Hepatocyte (in vitro differentiated cells): ENCODE data around the gene PRKCA. TPM values are rescaled to one million over a fixed set of nuclear protein-coding genes. Genes with fewer than 3 reads are reported as not detected.

Experiments used
- DNase-seq: peaks from one replicate; pipeline ENCODE4 v3.0.0-alpha.2; 2016; ENCODE audit warnings: low spot score
- H2AFZ ChIP-seq: fragments of 200-600 bp; sonication (generic); 2 replicates; pipeline ENCODE4 v1.6.0; 2016; ENCODE audit warnings: antibody characterized with exemption, mild to moderate bottlenecking
- H3K27ac ChIP-seq: fragments of 200-600 bp; sonication (generic); 2 replicates; pipeline ENCODE4 v1.5.1; 2016; ENCODE audit warnings: mild to moderate bottlenecking
- H3K27me3 ChIP-seq: fragments of 200-600 bp; sonication (generic); 2 replicates; pipeline ENCODE4 v1.6.1; 2016
- H3K36me3 ChIP-seq: fragments of 200-600 bp; sonication (generic); replicated peaks from 2 replicates; pipeline ENCODE4 v1.5.1; 2016; ENCODE audit warnings: low read depth; ENCODE audit not compliant: insufficient read depth
- H3K4me1 ChIP-seq: fragments of 200-600 bp; sonication (generic); 2 replicates; pipeline ENCODE4 v1.5.1; 2016; ENCODE audit warnings: mild to moderate bottlenecking, moderate library complexity; ENCODE audit not compliant: insufficient read depth
- H3K4me2 ChIP-seq: fragments of 200-600 bp; sonication (generic); 2 replicates; pipeline ENCODE4 v1.6.0; 2016
- H3K4me3 ChIP-seq: fragments of 200-600 bp; sonication (generic); 2 replicates; pipeline ENCODE4 v1.5.1; 2016; ENCODE audit warnings: mild to moderate bottlenecking
- H3K79me2 ChIP-seq: fragments of 200-600 bp; sonication (generic); 2 replicates; pipeline ENCODE4 v1.6.0; 2017; ENCODE audit warnings: mild to moderate bottlenecking
- H3K9me2 ChIP-seq: fragments of 200-600 bp; sonication (generic); replicated peaks from 2 replicates; pipeline ENCODE4 v1.6.0; 2017; ENCODE audit warnings: mild to moderate bottlenecking; ENCODE audit not compliant: insufficient read depth
- H3K9me3 ChIP-seq: fragments of 200-600 bp; sonication (generic); 2 replicates; pipeline ENCODE4 v1.5.1; 2016; ENCODE audit warnings: low read depth, mild to moderate bottlenecking
- H4K20me1 ChIP-seq: fragments of 200-600 bp; sonication (generic); 2 replicates; pipeline ENCODE4 v1.6.0; 2016; ENCODE audit warnings: mild to moderate bottlenecking; ENCODE audit not compliant: insufficient read depth, poor library complexity, severe bottlenecking
- EZH2 ChIP-seq: fragments of 200-600 bp; sonication (generic); IDR thresholded peaks from 2 replicates; pipeline ENCODE4 v1.6.1; 2016; ENCODE audit warnings: antibody characterized with exemption, mild to moderate bottlenecking, borderline replicate concordance
- EZH2phosphoT487 ChIP-seq: fragments of 200-600 bp; sonication (generic); IDR thresholded peaks from one replicate; pipeline ENCODE4 v1.6.1; 2018; ENCODE audit warnings: antibody characterized with exemption, mild to moderate bottlenecking, low read depth, moderate library complexity; ENCODE audit not compliant: unreplicated experiment, severe bottlenecking
- WGBS: methylation state at CpG from one replicate; pipeline ENCODE4 v1.1.6; 2016; ENCODE audit warnings: low lambda C conversion rate; ENCODE audit errors: missing lambda C conversion rate; 5-methylcytosine and 5-hydroxymethylcytosine counted together
- polyA plus RNA-seq: library from polyadenylated mRNA; unstranded; fragments of >200 nt; fragmentation: Nextera tagmentation; extraction: Ambion mirVana; gene quantifications from 2 replicates; pipeline ENCODE4 v1.2.1, GENCODE V29; 2016
- total RNA-seq: library from RNA; depleted of rRNA; stranded (reverse); fragments of >200 nt; gene quantifications from 2 replicates; pipeline ENCODE4 v1.2.3, GENCODE V29; 2014
- TF ChIP-seq, protein P1 (sequence below): fragments of 200-600 bp; sonication (generic); IDR thresholded peaks from 2 replicates; pipeline ENCODE4 v1.5.1; 2016; ENCODE audit warnings: antibody characterized with exemption, mild to moderate bottlenecking; ENCODE audit not compliant: poor library complexity

PRKCA gene
- total and polyA plus RNA-seq, 2 experiments from 2014 or later: 5.9 to 18.5 TPM

DNA sequence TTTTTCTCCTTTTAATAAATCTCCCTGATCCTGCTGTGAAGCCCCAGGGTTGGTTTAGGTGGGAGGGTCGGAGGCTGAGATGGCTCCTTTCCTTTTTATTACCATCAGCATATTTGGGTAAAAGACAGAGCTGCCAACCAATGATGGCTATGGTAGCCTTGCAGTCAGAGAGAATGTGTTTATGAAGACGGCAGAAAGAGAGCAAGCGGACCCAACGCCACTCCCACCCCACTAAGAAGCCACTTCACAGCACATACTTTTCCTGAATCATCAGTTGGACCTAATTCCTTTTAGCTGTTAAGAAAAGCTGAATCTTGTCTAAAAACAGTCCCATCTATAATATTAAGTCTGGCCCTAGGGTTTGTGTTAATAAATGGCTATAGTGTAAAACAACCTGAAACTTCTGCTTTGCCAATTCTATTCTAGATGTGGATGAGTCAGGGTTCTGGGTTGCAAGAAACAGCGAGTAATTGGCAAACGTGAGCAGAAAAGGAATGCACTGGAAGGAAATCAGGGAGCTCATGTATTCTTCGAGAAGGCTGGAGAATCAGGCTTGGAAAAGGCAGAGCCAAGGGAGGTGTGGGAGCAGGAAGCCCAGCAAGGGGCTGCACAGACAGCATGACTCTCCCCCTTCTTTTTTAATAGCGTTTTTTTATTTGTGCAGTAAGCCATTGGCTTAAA is 34.0 kb upstream of the PRKCA start:
- Histone ChIP-seq H3K9me2 (no peaks in the 10 kb centered on the region), H3K4me2 (no peak overlapping the region), H3K27ac (no peak overlapping the region), H3K27me3 (no peaks in the 10 kb centered on the region), H3K79me2 (no peaks in the 10 kb centered on the region), H3K4me1 (no peaks in the 10 kb centered on the region), H3K36me3 (no peaks in the 10 kb centered on the region), H4K20me1 (no peaks in the 10 kb centered on the region), H2AFZ (no peak overlapping the region), H3K4me3 (no peak overlapping the region), H3K9me3 (no peaks in the 10 kb centered on the region)
- DNase-seq: no peak
- no peak for TF ChIP-seq EZH2
- TF ChIP-seq EZH2phosphoT487: no peak
- TF ChIP-seq, protein P1, sequence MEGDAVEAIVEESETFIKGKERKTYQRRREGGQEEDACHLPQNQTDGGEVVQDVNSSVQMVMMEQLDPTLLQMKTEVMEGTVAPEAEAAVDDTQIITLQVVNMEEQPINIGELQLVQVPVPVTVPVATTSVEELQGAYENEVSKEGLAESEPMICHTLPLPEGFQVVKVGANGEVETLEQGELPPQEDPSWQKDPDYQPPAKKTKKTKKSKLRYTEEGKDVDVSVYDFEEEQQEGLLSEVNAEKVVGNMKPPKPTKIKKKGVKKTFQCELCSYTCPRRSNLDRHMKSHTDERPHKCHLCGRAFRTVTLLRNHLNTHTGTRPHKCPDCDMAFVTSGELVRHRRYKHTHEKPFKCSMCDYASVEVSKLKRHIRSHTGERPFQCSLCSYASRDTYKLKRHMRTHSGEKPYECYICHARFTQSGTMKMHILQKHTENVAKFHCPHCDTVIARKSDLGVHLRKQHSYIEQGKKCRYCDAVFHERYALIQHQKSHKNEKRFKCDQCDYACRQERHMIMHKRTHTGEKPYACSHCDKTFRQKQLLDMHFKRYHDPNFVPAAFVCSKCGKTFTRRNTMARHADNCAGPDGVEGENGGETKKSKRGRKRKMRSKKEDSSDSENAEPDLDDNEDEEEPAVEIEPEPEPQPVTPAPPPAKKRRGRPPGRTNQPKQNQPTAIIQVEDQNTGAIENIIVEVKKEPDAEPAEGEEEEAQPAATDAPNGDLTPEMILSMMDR: no peak
- 81% methylated on average over 8 of the region's 8 CpGs for WGBS

DNA sequence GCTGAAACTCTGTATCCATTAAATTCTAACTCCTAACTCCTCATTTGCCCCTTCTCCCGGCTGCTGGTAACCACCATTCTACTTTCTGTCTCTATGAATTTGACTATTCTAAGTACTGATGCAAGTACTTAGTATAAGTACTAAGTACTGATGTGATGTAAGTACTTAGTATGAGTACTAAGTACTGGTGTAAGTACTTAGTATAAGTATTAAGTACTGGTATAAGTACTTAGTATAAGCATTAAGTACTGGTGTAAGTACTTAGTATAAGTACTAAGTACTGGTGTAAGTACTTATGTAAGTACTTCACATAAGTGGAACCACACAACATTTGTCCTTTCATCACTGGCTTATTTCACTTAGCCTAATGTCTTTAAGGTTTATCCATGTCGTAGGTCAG is 32.3 kb upstream of the PRKCA start:
- Histone ChIP-seq H3K27me3 (no peaks in the 10 kb centered on the region), H2AFZ (no peak overlapping the region), H3K4me3 (no peak overlapping the region), H3K27ac (no peak overlapping the region), H3K9me3 (no peaks in the 10 kb centered on the region), H3K4me1 (no peaks in the 10 kb centered on the region), H4K20me1 (no peaks in the 10 kb centered on the region), H3K79me2 (no peaks in the 10 kb centered on the region), H3K36me3 (no peaks in the 10 kb centered on the region), H3K9me2 (no peaks in the 10 kb centered on the region), H3K4me2 (no peak overlapping the region)
- WGBS: 83% methylated on average over 2 of the region's 2 CpGs
- TF ChIP-seq EZH2: no peak
- TF ChIP-seq EZH2phosphoT487: no peak
- TF ChIP-seq, protein P1: no peak
- DNase-seq: no peak

DNA sequence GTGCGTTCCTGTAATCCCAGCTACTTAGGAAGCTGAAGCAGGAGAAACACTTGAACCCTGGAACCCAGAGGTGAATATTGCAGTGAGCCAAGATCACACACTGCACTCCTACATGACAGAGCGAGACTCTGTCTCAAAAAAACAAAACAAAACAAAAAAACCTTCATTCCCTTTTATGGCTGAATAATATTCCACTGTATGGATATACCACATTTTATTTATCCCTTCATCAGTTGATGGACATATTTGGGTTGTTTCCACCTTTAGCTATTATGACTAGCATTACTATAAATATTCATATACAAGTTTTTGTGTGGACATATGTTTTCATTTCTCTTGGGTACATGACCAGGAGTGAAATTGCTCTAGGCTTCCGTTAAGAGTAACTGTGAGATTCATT is 30.9 kb upstream of the PRKCA start:
- TF ChIP-seq, protein P1: no peak
- Histone ChIP-seq H3K36me3 (no peaks in the 10 kb centered on the region), H3K9me2 (no peaks in the 10 kb centered on the region), H3K27me3 (no peaks in the 10 kb centered on the region), H3K4me1 (peaks cover 7% of the 10 kb centered on the region), H2AFZ (no peak overlapping the region), H3K4me3 (no peak overlapping the region), H3K4me2 (no peak overlapping the region), H3K79me2 (no peaks in the 10 kb centered on the region), H3K9me3 (no peaks in the 10 kb centered on the region), H4K20me1 (no peaks in the 10 kb centered on the region), H3K27ac (no peak overlapping the region)
- WGBS: 97% methylated on average over 3 of the region's 3 CpGs
- DNase-seq: no peak
